Adrenal gland (tissue), 12 donors: Measurements from ENCODE around the gene MILR1. TPM values are rescaled to one million over a fixed set of nuclear protein-coding genes. Genes with fewer than 3 reads are reported as not detected.

Experiments used
- DNase-seq, 7 donors: peaks; one replicate each; pipeline ENCODE4 v3.0.0-alpha.2; 2019 to 2020
- H3K27ac ChIP-seq, 5 donors: fragments of 200-600 bp; sonication (generic) in 4 of 5; 1 replicate in 3 of 5; 2 replicates in 2 of 5; pipeline versions ENCODE4 v1.5.1 to v1.8.0; 2016 to 2020; ENCODE audit warnings: mild to moderate bottlenecking in 1 of 5
- H3K27me3 ChIP-seq: fragments of 200-600 bp; 2 replicates; pipeline ENCODE4 v1.8.0; 2021
- H3K36me3 ChIP-seq, 2 donors: fragments of 200-600 bp; replicated peaks in 1 of 2; 1 replicate in 1 of 2; 2 replicates in 1 of 2; pipeline versions ENCODE4 v1.5.1 to v1.8.0; 2018 to 2022
- H3K4me1 ChIP-seq, 2 donors: fragments of 200-600 bp; replicated peaks in 1 of 2; 1 replicate in 1 of 2; 2 replicates in 1 of 2; pipeline versions ENCODE4 v1.5.1 to v1.8.0; 2018 to 2021
- H3K4me3 ChIP-seq, 4 donors: fragments of 200-600 bp; sonication (generic) in 3 of 4; one replicate each; pipeline ENCODE4 v1.5.1; 2016 to 2018
- H3K9me3 ChIP-seq, 3 donors: fragments of 200-600 bp; sonication (generic) in 1 of 3; replicated peaks in 1 of 3; 1 replicate in 2 of 3; 2 replicates in 1 of 3; pipeline versions ENCODE4 v1.5.1 to v1.8.0; 2016 to 2021
- CTCF ChIP-seq, 6 experiments: fragments of 450-650 bp in 4 of 6; fragments of 200-600 bp in 2 of 6; sonication (generic) in 1 of 6; IDR thresholded peaks; 1 replicate in 5 of 6; 2 replicates in 1 of 6; pipeline versions ENCODE4 v1.5.1 to v1.8.0; 2016 to 2021; ENCODE audit warnings: antibody characterized with exemption in 6 of 6, mild to moderate bottlenecking in 2 of 6, moderate library complexity in 1 of 6
- POLR2A ChIP-seq, 2 donors: fragments of 450-650 bp; IDR thresholded peaks; one replicate each; pipeline ENCODE4 v1.6.1; 2017; ENCODE audit warnings: antibody characterized with exemption in 2 of 2, mild to moderate bottlenecking in 2 of 2, moderate library complexity in 1 of 2
- WGBS, 4 donors: extraction: QIAGEN DNeasy Blood & Tissue Kit in 2 of 4; methylation state at CpG; one replicate each; pipeline versions ENCODE4 v1.1.5 to v1.1.7; 2013 to 2017; 5-methylcytosine and 5-hydroxymethylcytosine counted together
- intact Hi-C, 2 donors: fragments of 100-400 bp; cut with DNase I; formaldehyde crosslinking; loops; one replicate each; pipeline versions ENCODE4 v1.14.1 to v1.15.0; 2022 to 2023
- polyA plus RNA-seq, 3 donors: library from polyadenylated mRNA; stranded (reverse); fragments of 200-250 nt in 2 of 3; fragments of 350-450 nt in 1 of 3; fragmentation: Illumina TruSeq in 1 of 3; extraction: RNeasy Lipid Tissue Mini Kit (QIAGEN cat#74804) in 1 of 3; gene quantifications; one replicate each; pipeline ENCODE4 v1.2.3, GENCODE V29; 2013 to 2014
- total RNA-seq, 9 donors: library from RNA; depleted of rRNA in 4 of 9; stranded (reverse); fragments of >200 nt in 4 of 9; fragments of 120-200 nt in 1 of 9; fragmentation: NEBNext Ultra II Directional in 1 of 9; extraction: Animal tissue kit (Norgen Biotek cat#: 25700) in 1 of 9; gene quantifications; one replicate each; pipeline versions ENCODE4 v1.1.0 to v1.2.4, GENCODE V29; 2013 to 2023
- donor health status: healthy with polysubstance abuse.
- donor health status: Bipolar disorder and iron deficiency.
- donor health status: DM: yes; HTN: yes; CAD: no.
- donor health status: DM: no; HTN: no; CAD: no.
- donor health status: DM: no; HTN: no; CAD: no.
- donor health status: DM: yes; HTN: yes; CAD: no.

The MILR1 gene
- total and polyA plus RNA-seq, 12 donors, result 2.9 to 28.0 (median 17.1) TPM

DNA sequence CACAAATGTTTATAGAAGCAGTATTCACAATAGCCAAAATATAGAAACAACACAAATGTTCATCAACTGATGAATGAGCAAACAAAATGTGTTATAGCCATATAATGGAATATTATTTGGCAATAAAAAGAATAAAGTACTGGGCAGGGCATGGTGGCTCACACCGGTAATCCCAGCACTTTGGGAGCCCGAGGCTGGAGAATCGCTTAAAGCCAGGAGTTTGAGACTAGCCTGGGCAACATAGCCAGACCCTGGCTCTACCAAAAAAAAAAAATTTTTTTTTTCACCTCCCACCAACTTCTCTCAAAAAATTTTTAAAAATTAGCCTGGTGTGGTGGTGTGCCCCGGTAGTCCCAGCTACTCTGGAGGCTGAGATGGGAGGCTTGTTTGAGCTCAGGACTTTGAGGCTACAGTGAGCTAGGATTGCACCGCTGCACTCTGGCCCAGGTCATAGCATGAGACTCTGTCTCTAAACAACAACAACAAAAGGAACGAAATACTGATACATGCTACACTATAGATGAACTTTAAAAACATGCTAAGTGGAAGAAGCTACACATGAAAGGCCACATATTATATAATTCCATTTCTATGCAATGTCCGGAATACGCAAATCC is 47.6 kb upstream of the MILR1 start:
- 83 to 87% (median 84%) methylated on average over 8 of the region's 8 CpGs for WGBS, 4 donors
- intact Hi-C loops, result no loop called here
- TF ChIP-seq POLR2A (IDR thresholded peaks at IDR 0.05) (no peak), CTCF (IDR thresholded peaks at IDR 0.05) (no peak)
- Histone ChIP-seq H3K36me3 (no peaks in the 10 kb centered on the region), H3K4me1 (peaks cover under 1 to 28% of the 10 kb centered on the region in 2 donors), H3K27me3 (no peaks in the 10 kb centered on the region), H3K27ac (no peak overlapping the region), H3K4me3 (no peak overlapping the region), H3K9me3 (no peaks in the 10 kb centered on the region)
- no peak for DNase-seq

DNA sequence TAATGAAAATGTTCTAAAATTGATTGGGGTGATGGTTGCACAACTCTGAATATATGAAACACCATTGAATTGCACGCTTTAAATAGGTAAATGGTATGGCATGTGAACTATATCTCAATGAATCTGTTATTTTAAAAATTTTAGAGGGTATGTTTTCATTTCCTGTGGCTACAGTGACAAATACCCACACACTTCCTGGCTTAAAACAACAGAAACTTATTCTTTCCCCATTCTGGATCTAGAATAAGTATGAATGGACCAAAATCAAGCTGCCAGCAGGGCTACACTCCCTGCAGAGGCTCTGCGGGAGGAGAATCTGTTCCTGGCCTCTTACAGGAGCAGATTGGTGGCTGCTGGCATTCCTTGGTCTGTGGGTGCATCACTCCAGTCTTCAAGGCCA is 47.0 kb upstream of the MILR1 start:
- no peaks in the 10 kb centered on the region for H3K27me3 ChIP-seq
- H3K4me3 ChIP-seq, result no peak overlapping the region
- WGBS, 4 donors, result 78 to 88% (median 84%) methylated on average over 2 of the region's 2 CpGs
- no peaks in the 10 kb centered on the region for H3K9me3 ChIP-seq
- intact Hi-C loops, result no loop called here
- H3K4me1 ChIP-seq, result peaks cover 4 to 34% of the 10 kb centered on the region in 2 donors
- H3K27ac ChIP-seq, result peak overlapping the region in 1 of 5 donors; percentile 1
- H3K36me3 ChIP-seq, result no peaks in the 10 kb centered on the region
- no peak for DNase-seq
- TF ChIP-seq CTCF (IDR thresholded peaks at IDR 0.05) (no peak), POLR2A (IDR thresholded peaks at IDR 0.05) (no peak)

DNA sequence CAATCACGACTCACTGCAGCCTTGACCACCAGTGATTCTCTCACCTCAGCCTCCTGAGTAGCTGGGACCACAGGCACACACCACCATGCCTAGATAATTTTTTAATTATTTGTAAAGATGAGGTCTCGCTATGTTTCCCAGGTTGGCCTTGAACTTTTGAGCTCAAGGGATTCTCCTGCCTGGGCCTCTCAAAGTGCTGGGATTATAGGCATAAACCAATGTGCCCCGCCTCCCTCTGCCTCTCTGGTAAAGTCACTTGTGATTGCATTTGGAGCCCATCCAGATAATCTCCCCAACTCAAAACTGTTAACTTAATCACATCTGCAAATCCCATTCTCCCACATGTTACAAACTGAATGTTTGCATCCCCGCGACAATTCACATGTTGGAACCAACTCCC is 46.4 kb upstream of the MILR1 start:
- Histone ChIP-seq H3K36me3 (no peaks in the 10 kb centered on the region), H3K27me3 (no peaks in the 10 kb centered on the region), H3K4me1 (peaks cover 4 to 37% of the 10 kb centered on the region in 2 donors), H3K27ac (peak overlapping the region in 1 of 5 donors; percentile 51), H3K4me3 (no peak overlapping the region), H3K9me3 (no peaks in the 10 kb centered on the region)
- WGBS, 4 donors, result 93 to 95% (median 94%) methylated on average over 5 of the region's 5 CpGs
- TF ChIP-seq CTCF (IDR thresholded peaks at IDR 0.05) (no peak), POLR2A (IDR thresholded peaks at IDR 0.05) (no peak)
- DNase-seq, result no peak
- intact Hi-C loops, result no loop called here

DNA sequence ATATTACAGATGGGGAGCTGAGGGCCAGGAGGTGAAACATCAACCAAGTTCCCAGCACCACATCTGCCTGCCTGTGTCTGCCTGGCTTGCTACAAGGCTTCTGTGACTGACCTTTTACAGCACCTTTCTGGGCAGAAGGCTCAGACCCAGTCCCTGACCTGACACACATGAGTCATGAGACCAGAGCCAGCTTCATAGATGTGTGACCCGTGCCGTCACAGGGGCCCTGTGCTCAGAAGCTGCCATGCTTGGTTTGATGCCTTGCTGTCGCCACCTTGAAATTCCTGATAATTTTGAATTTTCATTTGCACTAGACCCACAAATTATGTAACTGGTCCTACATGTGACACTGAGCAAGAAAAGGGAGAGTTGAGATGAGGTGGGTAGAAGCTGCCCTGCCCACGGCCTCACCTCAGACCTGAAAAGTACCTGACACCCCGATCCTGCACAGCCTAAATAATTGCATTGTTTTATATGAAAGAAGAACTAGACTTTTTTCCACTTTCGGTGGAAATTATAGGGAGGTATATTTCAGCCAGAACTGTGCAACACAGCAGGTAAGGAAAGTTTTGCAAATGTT is 44.9 kb upstream of the MILR1 start:
- H3K4me1 ChIP-seq, result peaks cover 6 to 42% of the 10 kb centered on the region in 2 donors

More for the DNA sequence above, 44.9 kb upstream of the MILR1 start:
- H3K4me3 ChIP-seq, result no peak overlapping the region
- WGBS, 4 donors, result 70 to 82% (median 78%) methylated on average over 6 of the region's 6 CpGs
- no peaks in the 10 kb centered on the region for H3K36me3 ChIP-seq
- peak in 5 of 7 donors; percentile 46 to 72 (median 59) for DNase-seq
- TF ChIP-seq POLR2A (IDR thresholded peaks at IDR 0.05) (no peak), CTCF (IDR thresholded peaks at IDR 0.05) (no peak)
- peak overlapping the region in 3 of 5 donors; percentile 6 to 63 (median 26) for H3K27ac ChIP-seq
- intact Hi-C loops, result no loop called here
- H3K9me3 ChIP-seq, result no peaks in the 10 kb centered on the region
- H3K27me3 ChIP-seq, result no peaks in the 10 kb centered on the region
